ENCODE results near the gene SDK2.

The SDK2 gene

DNA sequence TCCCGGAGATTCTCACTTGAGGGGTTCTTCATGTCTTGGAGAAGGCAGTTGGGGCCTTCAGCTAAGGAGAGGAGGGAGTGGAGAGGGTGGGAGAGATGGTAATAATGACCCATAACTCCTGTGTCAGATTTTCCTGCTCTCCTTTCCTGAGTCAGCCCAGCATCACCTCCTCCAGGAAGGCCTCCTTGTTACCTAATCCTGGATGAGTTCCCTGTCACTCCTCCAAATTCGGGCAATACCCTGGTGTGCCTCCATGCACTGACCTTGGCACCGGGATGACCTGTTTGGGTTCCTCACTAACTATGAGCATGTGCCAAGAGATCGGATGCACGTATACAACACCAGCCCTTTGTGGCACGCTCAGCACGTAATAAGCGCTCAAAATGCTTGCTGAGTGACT, 38.8 kb downstream of the SDK2 start:
- no peak for DNase-seq

DNA sequence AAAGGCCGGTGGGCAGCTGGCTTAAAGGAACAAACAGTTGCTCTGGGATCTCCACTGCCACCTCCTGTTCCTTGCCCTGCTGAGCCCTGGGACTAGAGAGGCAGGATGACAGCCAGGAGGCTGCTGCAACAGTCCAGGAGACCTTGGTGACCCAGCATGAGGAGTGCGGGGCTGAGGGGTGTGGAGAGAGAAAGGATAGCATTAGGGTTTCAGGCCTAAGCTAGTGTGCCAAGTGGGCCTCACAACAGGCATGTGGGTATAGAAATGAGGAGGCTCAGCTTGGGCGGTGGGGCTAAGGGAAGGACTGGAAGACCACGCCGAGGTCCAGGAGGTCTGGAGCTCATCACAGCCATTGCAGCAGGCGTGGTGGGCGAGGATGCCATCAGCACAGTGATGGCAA, 39.8 kb downstream of the SDK2 start:
- no peak for DNase-seq

- DNase-seq: no peak
Observed at GRCh38 chr17:73603971-73604370, 40.3 kb downstream of the SDK2 start.

- DNase-seq: no peak
Observed at GRCh38 chr17:73600103-73600871, 44.0 kb downstream of the SDK2 start.

- no peak for DNase-seq
Observed at GRCh38 chr17:73599599-73599998, 44.6 kb downstream of the SDK2 start.

DNA sequence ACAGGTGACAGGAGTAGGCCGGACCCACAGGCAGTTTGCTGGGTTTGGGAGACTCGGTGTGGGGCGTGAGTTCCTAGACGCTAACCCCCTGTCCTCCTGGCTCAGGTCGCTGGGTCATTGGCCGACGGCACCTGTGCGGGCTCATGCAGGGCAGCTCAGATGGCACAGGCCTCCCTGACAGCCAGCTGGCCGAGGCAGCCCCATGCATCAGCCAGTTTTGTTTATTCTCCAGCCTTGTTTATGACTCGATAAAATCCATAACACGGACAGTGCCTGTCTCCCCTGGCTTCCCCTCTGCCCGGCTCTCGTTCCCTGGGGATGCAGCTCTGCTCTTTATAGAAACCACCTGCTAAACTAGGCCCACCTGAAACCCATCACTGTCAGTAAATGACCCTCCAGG, 46.0 kb downstream of the SDK2 start:
- no peak for DNase-seq

DNA sequence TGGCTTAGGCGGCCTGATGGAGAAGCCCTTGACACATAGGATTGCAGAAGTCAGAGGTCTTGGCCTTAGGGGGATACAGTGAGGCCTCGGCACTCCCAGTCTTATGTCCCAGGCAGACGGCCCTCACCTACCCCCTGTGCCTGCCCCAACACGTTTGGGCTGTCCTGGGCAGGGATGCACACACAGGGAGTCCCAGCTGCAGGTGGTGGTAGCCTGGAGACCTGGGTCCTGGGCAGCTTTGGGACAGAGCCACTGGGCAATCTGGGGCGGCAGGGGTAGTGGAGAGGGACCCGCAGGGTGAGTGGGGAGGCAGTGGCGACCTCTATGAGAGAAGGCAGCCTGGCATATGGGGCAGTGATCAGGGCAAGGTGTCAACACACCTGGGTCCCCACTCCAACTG, 48.3 kb downstream of the SDK2 start:
- DNase-seq: no peak

- no peak for DNase-seq
Observed at GRCh38 chr17:73595479-73595878, 48.8 kb downstream of the SDK2 start.

- no peak for DNase-seq
Observed at GRCh38 chr17:73595068-73595467, 49.2 kb downstream of the SDK2 start.

GRCh38 chr17:73594598-73594997, 49.6 kb downstream of the SDK2 start:
- no peak for DNase-seq

DNA sequence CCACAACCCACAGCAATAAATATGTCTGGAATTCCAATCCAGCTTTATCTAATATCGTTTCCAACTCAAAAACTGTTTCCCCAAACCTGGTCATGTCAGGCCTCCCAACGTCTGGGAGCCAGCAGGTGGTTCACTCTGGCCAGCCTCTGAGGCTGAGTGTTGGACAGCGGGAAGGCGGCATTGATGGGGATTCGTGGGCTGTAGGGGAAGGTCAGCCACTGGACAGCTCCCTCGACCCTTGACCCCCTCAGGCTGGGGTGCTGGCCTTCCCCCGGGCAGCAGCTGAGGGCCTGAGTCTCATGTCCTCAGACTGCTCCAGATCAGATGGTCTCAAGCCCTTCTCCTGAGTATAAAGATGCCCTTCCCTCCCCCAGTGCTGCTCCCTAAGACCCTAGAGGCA, 50.2 kb downstream of the SDK2 start:
- no peak for DNase-seq

GRCh38 chr17:73593249-73593965, 50.8 kb downstream of the SDK2 start:
- DNase-seq: no peak

- DNase-seq: no peak
Observed at GRCh38 chr17:73592501-73592961, 51.7 kb downstream of the SDK2 start.

GRCh38 chr17:73592079-73592415, 52.2 kb downstream of the SDK2 start:
- DNase-seq: no peak

DNA sequence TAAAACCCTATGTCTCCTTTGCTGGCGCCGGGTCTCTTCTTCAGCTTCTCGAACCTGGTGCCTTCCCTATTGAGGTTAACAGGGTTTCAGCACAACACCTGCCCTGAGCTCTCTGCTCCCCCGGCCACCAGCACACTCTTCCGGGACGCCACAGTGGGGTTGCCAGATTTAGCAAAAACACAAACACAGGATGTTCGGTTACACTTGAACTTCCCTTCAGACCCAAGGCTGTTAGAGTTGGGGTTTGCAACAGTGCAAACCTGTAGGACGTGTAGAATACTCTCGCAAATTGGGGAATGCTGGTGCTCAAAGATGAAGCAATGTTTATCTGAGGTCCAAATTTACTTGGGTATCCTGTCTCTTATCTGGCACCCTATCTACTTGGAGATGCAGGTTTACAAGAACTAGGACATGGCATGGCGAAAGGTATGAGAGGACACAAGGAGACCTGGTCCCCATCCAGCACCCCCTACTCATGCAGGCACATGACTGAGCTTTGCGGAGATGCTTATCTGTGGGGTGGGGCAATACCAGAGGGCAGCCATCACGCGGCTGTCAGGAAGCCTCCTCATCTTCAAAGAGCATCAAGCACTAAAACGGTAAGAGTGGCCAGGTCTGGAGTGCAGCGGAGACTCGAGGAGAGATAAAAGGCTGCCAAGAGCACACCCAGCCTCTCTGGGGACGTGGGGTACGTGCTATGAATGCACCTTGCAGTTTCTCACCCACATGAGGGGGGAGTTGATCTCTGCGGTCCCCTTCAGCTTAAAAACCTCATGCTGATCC, 52.8 kb downstream of the SDK2 start:
- peak; percentile 66 for DNase-seq

DNA sequence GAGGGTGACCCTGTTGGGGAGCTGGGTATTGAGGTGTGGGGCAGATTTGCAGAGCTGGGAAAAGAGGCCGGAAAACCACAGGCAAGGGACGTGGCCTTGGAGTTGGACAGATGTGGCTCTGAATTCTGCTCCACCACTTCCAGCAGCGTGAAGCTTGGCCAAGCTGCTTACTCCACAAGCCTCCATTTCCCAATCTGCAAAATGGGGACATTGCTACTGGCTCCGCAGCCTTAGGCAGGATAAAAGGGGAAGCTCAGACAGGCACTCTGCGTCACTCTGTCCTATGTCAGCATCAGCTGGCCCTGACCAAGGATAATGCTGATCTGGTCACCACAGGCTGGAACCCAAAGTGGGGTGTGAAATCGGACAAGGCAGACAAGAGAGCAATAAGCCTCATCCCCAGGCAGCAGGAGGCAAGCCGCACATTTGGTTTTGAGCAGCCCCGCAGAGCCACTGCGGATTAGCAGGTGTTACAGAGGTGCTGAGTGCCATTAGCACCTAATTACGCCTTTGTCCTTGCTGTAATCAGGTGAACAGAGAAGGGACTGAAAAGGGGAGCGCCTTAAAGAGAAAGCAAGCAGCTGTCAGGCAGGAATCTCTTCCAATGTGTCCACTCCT, 54.8 kb downstream of the SDK2 start:
- DNase-seq: no peak

DNA sequence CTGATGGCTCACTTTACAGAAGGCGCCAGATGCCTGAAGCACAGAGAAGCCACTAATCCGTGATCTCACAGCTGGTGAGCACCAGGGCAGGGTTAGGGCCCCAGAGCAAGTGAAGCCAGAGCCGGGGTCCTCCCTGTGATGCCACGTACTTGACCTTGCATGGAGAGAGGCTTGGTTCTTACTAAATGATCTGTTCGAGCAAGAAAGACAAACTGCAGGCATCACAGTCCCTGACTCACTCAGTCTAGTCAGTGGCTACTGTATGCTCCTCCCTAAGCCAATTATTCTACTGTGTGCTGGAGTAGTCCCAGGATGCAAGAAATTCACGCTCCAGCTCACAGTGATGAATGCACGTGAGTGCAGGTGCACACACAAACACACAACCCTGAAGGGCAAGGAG, 55.4 kb downstream of the SDK2 start:
- DNase-seq: no peak

DNA sequence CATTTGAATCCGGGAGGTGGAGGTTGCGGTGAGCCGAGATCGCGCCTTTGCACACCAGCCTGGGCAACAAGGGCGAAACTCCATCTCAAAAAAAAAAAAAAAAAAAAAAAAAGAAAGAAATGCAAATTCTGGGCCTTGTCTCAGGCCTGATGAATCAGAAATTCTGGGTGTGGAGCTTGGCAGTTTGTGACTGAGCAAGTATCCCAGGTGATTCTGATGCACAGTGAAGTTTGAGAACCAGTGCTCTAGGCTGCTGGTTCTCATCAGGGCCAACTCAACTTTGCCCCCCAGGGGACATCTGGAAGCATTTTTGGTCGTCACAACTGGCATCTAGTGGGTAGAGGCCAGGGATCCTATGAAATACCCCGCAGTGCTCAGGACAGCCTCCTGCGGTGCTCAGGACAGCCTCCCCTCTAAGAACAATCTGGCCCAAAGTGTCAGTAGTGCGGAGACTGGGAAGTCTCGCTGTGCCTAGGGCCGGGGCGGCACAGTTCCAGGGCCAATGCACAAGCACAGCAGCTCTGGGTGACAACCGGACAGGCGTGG, 55.9 kb downstream of the SDK2 start:
- DNase-seq: no peak

DNA sequence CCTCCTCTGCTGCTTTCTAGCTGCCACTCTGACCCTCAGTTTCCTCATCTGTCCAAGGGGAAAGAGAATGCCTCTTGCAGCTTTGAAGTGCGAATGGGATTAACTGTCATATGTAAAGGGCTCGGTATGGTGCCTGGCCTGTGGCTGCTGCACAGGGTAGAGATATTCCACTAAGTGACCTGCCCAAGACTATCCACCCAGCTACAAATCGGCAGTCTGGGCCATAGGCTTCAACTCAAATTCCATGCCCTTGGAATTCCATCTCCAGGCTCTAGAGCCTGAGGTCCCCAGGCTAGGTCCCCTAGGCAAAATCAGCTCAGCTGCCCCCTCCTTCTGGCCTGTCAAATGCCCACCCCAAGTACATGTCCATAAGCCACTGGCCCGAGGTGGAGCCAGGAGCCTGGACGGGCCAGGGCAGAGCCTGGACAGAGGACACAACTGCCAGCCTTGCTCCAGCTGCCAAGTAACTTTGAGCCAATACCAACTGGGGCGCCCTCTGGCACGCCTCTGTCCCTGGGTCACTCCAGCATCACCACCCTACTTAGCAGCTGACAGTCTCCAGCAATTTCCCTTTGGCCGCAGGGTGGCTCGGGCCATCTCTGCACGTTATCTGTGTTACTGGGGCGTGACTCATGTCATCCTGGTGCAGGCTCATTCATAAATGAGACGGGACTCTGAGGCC, 57.2 kb downstream of the SDK2 start:
- no peak for DNase-seq

DNA sequence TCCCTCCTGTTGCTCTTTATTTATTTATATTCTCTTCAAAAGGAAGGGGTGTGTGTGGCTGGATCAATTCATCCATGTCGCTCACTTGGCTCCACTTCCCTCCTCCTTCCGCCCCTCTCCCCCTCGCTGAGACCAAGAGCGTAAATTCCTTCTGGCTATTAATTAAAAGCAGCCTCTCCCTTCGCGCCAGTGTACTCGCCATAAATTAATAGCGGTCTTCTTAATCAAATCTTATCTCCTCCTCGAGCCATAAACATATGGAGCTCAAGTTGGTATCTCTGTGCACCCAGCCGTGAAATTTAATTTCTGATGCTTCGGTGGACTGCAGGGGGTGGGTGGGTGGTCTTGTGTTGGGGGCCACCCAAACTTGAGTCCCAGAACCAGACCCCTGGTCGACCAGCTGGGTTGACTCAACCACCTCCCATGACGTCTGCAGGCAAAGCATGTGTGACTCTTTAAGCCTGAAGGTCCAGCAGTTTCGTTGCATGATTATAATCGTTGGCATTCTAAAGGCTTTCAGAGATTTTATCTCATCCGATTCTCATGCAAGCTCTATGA, 57.9 kb downstream of the SDK2 start:
- no peak for DNase-seq

GRCh38 chr17:73585583-73585982, 58.7 kb downstream of the SDK2 start:
- DNase-seq: no peak

DNA sequence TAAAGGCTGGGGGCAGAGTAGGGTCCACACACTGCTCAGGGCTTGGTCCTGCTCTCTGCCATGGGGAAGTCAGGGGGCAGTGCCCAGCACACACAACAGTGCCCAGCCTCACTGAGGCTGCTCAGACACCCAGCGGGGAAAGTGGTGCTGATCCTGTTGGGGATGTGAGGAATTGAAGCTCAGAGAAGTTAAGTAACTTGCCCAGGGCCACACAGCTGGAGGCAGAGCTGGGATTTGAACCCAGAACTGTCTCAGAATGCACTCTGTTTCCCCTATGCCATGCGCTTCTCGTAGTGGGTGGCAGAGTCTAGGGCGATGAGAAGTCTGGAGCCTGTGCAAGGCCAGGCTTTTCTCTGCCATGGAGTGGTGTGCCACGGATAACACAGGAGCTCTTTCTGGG, 59.3 kb downstream of the SDK2 start:
- no peak for DNase-seq

Data from CD4-positive, alpha-beta T cell treated with Interleukin-15 for 1 hour (primary cell).